GM19397 (cell line): ENCODE results near the gene FHIT.
"Not testable (repeated sequence)": the region's sequence is repeated elsewhere in the genome, so short reads cannot be mapped to it uniquely, and the experiment has no call there.

Source experiments
- ATAC-seq: cut with Tn5 transposase; IDR thresholded peaks from one replicate; pipeline ENCODE4 v1.9.1; 2021; ENCODE audit warnings: mild to moderate bottlenecking, moderate library complexity; ENCODE audit not compliant: unreplicated experiment

Gene FHIT

DNA sequence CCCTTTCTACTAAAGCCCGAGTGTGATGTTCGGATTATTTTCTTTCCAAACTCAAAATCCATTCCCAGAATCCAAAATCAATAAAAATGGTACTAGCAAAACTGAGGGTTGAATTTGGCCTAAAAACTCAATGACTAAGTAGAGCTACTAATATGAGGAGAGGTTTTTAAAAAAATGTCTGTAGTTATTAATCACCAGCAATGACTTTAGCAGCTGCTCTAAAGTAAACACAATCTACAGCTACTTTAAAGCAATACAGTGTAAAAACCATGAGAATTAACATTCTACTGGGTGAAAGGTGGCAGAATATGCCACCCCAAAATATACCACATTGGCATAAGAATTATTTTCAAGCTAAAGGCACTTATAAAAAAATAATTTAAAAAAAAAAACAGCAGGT is 23.5 kb downstream of the FHIT start:
- ATAC-seq = no peak

DNA sequence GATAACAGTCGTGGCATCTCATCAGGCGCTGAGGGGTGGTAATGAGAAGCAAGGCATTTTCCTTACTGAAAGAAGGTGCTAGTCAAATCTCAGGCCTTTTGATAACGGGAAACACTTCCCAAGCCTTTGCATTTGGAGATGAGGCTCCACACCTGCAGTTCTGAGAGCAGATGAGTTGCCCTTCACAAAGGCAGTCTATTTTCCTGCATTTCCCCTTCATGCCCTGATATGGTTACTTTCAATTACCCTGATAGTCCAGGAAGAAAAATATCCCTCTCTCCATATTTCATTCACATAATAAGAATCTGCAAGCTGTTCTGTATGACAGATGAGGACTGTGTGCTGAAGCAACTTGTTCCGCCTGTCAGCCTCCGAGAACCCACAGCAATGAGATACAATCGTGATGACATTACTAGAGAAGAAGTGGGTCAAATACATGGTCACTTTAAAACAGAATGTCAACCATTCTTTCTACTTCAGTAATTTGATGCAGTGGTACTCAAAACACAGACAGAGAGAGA is 25.0 kb downstream of the FHIT start:
- no peak for ATAC-seq

DNA sequence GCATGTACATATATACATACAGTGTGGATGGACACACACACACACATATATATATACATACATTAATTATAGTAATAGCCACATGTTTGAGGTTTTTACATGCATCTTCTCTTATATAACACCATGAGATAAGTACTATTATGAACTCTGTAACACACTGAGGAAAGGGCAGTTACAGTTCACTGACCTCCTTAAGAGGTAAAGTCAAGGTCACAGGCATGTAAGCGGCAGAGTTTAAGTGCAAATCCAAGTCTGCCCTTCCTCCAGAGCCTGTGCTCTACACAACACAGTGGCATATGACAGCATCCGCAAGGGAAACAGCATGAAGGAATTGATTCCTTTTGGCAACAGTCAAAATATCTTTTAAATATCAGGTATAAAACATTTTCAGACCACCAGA is 26.4 kb downstream of the FHIT start:
- no peak for ATAC-seq

DNA sequence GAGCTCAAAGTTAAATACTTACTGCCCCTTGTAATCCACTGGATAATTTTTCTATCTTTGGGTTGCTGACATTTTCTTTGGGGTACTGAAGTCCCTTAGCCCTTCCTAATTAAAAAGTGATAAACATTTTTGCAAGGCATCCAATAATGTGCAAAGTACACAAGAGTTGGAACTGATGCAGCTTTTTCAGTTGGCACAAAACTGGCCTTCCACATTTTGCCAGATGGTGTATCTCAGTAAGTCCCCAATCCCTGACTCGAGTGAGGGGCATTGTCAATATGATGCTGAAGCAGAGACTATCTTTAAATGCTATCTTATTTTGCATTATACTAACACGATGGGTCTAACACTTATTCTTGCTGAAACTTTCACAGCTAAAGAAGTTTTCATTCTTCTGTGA is 27.8 kb downstream of the FHIT start:
- ATAC-seq = no peak

DNA sequence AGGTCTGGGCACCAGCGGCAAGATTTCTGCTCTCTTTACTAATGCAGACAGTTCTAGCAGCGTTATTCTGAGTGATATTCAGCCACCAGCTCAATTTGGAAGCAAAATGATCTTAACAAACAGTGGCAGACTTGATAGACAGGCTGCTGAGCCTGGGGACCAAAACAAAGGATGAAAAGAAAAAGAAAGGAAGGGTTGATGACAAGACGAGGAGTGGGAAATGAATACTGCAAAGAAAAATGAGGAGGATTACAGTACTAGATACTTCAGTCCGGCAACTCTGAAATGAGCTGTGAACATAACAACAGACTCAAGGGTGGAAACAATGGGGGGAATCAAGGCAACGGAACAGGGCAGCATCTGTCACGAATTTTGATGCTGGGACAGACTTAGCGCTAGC is 28.8 kb downstream of the FHIT start:
- ATAC-seq = no peak

DNA sequence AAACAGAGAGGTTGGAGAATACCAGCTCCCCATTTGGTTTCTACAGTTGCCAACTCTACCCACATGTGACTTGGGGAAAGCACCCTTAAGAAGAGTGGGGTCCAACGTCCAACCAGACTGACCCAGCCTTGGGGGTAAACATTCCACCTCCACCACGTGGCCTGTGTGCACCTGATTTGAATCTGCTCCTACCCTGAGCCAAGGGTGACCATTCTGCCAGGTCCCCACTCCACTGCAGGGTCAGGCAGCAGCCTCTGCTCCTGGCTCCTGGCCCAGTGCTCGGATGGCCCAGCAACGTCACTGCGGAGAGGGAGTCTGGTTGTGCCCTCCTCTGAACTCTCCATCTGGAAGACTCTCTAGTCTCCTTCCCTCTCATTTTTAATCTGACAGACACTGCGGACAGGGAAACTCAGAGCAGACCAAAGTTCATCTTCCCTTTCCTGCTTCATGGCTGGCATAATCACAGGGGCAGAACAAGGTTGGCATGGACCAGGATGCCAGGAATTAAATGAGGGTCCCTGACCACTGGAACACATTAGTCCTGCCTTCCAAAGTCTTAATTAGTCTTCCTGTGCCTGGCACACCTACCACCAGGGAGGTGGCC is 29.4 kb downstream of the FHIT start:
- no peak for ATAC-seq

DNA sequence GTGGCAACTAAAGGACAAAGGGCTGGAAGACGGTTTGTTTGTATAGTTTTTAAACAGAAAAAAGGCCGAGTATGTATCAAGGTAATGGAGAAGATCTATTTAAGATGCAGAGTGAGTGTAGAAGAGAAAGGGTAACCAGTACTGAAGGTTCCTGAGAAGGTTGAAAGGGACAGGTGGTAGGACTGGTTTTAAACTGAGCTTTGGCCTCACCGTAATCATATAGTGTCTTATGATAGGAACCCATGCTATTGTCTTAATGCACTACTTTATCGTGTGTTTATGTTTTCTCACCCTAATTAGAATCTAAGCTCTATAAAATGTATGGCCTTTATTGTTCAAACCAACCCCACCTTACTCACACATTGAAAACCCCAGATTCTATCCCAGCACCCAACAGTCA is 32.7 kb downstream of the FHIT start:
- no peak for ATAC-seq

DNA sequence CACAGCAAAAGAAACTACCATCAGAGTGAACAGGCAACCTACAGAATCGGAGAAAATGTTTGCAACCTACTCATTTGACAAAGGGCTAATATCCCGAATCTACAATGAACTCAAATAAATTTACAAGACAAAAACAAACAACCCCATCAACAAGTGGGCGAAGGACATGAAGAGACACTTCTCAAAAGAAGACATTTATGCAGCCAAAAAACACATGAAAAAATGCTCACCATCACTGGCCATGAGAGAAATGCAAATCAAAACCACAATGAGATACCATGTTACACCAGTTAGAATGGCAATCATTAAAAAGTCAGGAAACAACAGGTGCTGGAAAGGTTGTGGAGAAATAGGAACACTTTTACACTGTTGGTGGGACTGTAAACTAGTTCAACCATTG is 35.1 kb downstream of the FHIT start:
- ATAC-seq = not testable (repeated sequence)

DNA sequence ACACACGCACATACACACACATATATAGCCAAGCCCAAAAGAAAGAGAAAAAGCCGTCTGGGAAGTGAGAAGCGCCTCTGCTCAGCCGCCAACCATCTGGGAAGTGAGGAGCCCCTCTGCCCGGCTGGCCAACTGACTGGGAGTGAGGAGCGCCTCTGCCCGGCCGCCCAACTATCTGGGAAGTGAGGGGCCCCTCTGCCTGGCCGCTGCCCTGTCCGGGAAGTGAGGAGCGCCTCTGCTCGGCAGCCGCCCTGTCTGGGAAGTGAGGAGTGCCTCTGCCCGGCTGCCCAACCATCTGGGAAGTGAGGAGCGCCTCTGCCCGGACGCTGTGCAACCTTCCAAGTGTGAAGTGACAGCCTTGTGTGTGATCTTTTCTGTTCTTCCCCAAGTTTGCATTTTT is 49.2 kb downstream of the FHIT start:
- ATAC-seq = no peak

DNA sequence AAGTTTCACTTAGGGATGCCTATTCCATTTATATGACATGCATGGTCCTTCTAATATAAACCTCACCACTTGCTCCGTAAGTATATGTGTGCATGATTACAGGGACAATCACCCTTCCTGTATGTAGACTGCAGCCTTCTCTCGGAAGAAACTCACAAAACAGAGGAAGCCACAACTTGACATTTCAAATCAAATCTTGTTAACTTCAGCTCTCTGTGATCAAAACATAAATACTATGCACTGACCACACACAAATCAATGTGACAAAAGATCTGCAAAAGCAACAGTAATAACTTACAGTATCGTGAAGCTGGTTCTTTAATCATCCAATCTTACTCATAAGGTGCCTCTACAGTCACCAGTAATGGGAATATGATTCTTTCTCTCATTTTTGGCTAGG is 50.2 kb downstream of the FHIT start:
- no peak for ATAC-seq

DNA sequence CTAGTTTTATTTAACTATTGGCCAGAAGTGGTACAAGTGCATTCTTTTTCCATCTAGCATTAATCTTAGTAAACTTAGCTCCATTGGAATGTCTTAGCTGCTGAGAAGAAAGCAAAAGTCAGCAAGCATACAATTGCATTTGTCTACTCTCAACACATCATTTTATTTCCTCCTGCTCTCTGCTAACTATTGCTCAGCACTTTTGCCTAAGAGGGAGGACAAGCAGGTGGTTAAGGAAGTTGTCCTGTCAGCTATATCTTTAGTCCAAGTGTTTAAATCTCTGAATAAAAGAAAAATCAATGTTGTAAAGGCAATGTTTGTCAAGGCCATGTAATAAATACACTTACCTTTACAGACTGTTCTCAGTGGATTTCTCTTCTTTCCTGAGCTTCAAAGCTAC is 51.0 kb downstream of the FHIT start:
- no peak for ATAC-seq

DNA sequence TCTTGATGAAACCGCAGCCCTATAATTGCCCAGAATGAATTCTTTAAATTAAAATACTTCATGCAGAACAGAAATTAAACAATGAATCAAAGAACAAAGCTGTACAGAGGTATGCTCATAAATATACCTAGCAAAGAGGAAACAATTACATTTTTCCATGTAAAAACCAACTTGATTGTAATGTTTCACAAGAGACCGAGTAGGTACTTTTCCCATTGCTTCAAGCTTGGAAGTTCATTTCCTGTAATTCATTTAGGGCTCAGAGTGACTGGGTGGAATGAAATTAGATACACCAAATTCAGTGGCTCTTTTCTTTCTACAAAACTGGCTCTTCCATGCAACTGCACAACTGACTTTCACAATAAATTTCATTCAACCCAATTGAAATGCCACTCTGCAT is 51.4 kb downstream of the FHIT start:
- no peak for ATAC-seq

DNA sequence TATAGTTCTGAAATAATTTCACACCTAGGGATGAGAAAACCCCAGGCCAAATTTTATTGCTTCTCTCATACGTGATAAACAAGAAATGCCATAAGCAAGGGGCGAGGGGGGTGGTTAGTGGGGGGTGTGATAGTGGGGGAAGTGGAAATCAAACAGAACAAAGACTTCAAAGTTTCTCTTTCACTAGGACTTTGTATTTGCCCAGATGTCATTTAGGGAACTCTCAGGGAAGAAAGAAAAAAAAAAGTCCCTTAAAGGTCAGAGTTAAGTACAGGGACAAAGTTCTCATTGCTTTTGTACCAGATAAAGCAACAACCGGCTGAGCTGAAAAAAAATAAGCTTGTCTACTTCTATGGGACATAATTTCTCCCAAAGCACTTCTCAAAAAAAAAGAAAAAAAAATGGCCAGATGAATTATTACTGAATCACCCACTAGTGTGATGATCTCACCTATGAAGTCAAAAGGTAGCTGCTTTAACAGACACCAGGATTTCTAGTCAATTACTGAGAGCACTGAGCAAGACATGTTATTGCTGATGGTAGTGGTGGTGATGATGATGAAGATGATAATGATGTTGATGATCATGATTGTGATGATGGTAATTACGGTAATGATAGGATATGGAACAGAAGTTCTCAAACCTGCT is 56.2 kb downstream of the FHIT start:
- ATAC-seq = no peak

DNA sequence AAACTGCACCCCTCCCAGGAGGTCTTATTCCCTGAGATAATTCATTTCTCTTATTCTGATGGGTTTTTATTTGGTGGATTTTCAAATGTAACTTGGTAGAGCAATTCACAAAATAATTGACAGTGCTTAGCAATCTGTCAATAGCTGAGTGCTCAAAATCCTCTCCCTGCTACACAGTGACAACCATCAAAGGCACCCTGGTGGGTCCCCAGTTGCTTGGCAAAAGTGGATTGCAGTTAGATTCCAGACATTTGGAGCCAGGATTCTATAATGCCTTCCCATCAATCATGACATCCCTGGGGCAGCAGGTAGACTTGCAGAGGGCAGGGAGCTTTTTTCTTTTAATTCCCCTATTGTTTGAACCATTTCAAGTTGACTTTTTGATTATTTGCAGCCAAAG is 59.0 kb downstream of the FHIT start:
- no peak for ATAC-seq

DNA sequence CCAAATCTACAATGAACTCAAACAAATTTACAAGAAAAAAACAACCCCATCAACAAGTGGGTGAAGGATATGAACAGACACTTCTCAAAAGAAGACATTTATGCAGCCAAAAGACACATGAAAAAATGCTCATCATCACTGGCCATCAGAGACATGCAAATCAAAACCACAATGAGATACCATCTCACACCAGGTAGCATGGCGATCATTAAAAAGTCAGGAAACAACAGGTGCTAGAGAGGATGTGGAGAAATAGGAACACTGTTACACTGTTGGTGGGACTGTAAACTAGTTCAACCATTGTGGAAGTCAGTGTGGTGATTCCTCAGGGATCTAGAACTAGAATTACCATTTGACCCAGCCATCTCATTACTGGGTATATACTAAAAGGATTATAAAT is 61.0 kb downstream of the FHIT start:
- ATAC-seq = not testable (repeated sequence)

DNA sequence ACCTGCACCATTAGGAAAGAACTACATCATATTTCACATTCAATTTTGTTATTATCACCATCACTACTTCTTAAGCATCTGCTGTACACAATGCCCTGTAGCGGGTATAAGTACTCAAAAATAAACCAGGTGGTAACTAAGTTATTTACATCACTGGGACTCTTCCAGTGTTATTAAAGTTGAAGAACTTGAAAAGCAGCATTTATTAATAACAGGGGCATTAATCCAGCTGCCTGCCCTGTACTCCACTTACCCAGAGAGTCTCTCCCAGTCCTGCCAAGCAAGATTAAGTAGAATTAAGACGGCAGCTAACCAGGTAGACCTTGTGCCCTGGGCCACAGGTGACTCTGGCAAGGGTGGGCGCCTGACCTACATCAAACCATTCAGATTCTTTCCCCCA is 65.2 kb downstream of the FHIT start:
- ATAC-seq = no peak

DNA sequence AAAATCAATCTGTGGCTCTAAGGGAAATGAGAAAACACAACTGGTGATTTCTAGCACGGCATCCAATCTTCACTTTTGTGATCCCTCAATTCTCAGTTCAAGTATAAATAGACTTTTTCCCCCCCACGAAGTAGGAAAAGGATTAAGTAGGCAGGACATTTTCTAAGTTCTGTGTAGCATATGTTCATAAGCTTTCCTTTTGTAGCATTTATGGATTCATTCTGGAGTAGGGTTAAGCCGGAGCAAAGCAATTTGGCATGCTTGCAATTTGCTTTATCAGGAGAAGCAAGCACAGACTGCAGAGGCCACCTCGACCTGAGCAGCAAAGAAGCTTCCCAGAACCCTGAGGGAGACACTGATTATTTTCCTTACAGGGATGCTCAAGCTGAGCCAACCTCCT is 66.3 kb downstream of the FHIT start:
- ATAC-seq = no peak

DNA sequence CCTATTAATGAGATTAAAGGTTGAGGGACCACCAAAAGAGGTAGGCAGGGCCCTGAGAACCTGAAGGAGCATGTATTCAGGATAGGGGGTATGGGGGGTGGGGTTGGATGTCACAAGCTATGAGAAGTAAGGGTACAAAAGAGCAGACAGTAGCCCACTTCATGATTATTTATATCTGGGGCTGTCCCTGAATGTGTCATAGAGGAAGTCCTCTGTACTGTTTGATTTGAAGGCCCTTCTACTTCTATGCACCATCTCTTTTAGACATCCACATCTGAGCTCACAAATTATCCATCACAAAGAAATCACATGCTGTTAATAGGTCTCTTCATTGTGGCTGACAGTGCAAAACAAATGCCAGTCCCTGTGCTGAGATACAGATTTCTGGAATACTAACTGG is 68.6 kb downstream of the FHIT start:
- peak; percentile 26 for ATAC-seq

DNA sequence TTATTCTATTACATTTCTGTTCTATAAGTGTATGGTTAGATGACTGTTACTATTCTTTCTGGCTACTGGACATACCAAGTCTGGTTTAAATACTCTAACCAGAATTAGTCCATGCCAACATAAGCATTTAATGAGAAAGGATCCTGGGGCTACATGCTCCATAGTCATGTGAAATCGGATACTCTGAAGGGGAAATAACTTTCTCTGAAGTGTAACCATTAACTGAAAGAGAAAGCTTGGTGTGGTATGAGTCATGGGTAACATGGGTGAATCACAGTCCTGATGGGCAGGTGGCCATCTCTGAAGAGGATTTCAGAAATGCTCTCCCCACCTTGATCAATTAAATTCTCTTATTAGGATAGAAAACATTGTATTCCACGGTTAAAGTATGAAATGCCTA is 69.4 kb downstream of the FHIT start:
- ATAC-seq = peak; percentile 89

DNA sequence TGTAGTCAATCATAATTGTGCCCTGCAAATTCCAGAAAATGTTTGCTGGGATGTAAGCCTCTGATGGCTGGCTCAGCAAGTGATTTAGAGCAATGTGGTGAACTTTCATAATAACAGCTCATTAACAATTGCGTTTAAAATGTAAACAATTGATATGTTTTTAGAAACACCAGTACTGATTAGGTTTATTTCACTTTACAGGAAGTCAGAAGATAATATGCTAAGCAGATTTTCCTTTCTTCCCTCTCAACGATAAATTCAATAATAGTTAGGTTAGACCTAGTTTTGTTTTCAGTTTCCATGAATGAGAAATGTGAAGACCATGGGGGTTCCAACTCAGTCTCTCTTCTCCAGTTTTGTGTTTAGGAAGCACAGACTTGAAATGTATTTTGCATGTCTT is 71.0 kb downstream of the FHIT start:
- ATAC-seq = no peak

DNA sequence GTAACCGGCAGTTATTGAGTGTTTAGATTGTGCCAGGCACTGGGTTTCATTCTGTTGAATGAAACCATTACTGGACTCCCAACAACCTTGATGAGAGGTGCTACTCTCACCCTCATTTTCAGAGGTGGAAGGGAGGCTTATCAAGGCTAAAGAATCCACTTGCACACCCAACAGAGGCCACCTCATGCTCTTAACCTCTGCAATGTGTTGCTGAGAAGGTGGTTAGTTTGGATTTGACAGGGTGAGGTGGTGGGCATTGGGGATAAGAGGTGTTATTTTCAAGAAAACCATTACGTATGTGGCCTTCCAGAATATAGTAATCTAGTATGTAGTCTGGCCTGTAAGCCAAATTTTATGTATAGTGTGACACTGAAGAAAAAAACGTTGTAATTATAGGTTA is 73.1 kb downstream of the FHIT start:
- ATAC-seq = no peak

DNA sequence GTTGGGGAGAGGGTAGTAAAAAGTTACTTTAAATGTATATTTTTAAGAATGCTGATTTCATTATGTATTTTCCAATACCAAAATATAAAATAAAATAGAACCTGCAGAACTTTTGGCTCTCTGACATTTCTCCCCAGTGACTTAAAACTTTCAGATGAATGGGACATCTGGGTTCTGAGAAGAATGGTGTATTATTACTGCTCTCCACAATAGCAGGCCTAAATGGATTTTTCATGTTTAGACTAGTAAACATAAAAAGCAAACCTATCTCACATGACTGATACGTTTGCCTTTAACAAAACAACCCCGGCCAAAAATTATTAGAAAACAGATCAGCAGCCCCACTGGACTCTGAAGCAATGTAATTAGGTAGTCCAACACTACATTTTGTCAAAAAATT is 73.8 kb downstream of the FHIT start:
- no peak for ATAC-seq

DNA sequence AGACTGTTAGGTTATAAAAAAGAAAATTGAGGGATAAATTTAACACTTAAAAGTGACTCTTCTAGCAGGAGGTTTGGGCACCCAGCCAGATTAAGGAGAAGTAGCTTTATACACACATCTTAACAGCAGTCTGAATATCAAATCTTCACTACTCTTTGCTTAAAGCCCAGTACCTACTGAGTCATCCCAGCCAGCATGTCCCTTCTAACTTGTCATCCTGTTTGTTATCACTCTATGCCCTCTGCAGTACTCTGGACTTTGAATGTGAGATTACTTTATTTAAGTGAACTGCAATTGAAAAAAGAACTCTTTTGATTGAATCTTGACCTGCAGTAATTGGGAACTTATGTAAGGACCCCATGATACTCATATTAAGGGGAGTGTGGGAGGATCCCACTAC is 77.6 kb downstream of the FHIT start:
- no peak for ATAC-seq
